ENCODE data around the gene TMEM37.

The TMEM37 gene

DNA sequence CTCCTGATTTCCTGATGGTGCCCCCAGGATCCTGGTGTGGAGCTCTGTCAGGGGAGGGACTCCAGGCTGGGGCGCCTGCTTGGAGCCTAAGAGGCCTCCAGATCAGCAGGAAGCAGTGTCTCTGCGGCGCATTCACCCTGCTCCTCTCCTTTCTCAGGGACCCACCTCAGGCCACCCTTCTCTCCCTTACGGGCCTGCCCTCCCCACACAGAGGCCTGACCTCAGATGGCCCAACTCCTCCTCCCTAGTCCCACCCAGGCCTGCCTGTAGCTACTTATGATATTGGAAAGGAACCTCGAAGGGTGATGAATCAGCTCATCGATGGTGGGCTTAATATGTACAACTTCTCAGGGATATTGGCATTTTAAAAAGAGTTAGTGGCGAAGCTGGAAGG is 10.6 kb downstream of the TMEM37 start:
- no peak overlapping the region for H3K9ac ChIP-seq (ENCODE audit: low read length)
- no peak overlapping the region for H2BK5ac ChIP-seq (ENCODE audit: low read depth, low read length, poor library complexity)
- peaks cover 2% of the 10 kb centered on the region for H3K9me3 ChIP-seq (ENCODE audit: insufficient read depth, low read depth, low read length)
- no peak overlapping the region for H3K18ac ChIP-seq (ENCODE audit: low read length)
- H2AK5ac ChIP-seq (ENCODE audit: low read length), result no peak overlapping the region
- H3K79me1 ChIP-seq (ENCODE audit: low read length), result no peaks in the 10 kb centered on the region
- no peak overlapping the region for H2BK120ac ChIP-seq (ENCODE audit: insufficient read depth, low read length, poor library complexity)
- no peak overlapping the region for H3K4ac ChIP-seq (ENCODE audit: low read depth, low read length)
- no peaks in the 10 kb centered on the region for H3K4me1 ChIP-seq (ENCODE audit: control insufficient read depth in 1 of 2, insufficient read depth in 2 of 2, low read length in 2 of 2)
- no peak overlapping the region for H2BK12ac ChIP-seq (ENCODE audit: low read length)
- H3K27ac ChIP-seq (ENCODE audit: low read depth, low read length), result no peak overlapping the region
- H3K23ac ChIP-seq (ENCODE audit: low read length), result no peak overlapping the region
- no peak overlapping the region for H3K14ac ChIP-seq (ENCODE audit: low read length)
- H3K4me2 ChIP-seq (ENCODE audit: low read length), result no peak overlapping the region
- WGBS (ENCODE audit: extremely low coverage, insufficient coverage, insufficient read length), result no CpG with 5 or more reads among the region's 7 CpGs
- no peak for DNase-seq
- H4K8ac ChIP-seq (ENCODE audit: low read depth, low read length), result no peak overlapping the region
- no peaks in the 10 kb centered on the region for H3K79me2 ChIP-seq (ENCODE audit: control insufficient read depth, insufficient read depth, low read length, poor library complexity)
- H4K12ac ChIP-seq (ENCODE audit: low read depth, low read length), result no peak overlapping the region
- H3K27me3 ChIP-seq (ENCODE audit: insufficient read depth, low read length), result no peaks in the 10 kb centered on the region
- no peak overlapping the region for H2AFZ ChIP-seq (ENCODE audit: insufficient read depth, low read length, poor library complexity)
- no peak overlapping the region for H4K91ac ChIP-seq (ENCODE audit: low read depth, low read length)
- H3K36me3 ChIP-seq (ENCODE audit: control insufficient read depth in 1 of 2, insufficient read depth in 2 of 2, low read length in 2 of 2), result peaks cover 0 to under 1% of the 10 kb centered on the region in 2 experiments
- H3K4me3 ChIP-seq (ENCODE audit: low read depth, low read length), result no peak overlapping the region

DNA sequence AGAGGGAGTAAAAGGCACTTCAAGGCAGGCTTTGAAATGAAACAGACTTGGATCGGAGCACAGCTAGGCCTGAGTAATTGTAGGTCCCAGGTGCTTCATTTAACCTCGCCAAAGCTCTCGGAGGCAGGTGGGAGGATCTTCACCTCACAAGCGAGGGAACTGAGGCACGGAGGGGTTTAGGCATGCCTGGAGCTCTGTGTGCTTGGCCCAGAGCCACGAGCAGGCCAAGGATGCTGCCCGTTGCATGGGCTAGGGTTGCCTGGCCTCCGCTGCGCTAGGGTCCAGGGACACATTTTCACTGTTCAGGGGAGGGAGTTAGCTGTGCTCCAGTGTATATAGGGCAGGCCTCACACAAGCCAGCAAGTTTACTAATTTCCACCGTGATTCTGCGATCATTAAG is 11.2 kb downstream of the TMEM37 start:
- no peak for DNase-seq
- Histone ChIP-seq H3K36me3 (ENCODE audit: control insufficient read depth in 1 of 2, insufficient read depth in 2 of 2, low read length in 2 of 2) (no peaks in the 10 kb centered on the region), H2BK12ac (ENCODE audit: low read length) (no peak overlapping the region), H3K4me1 (ENCODE audit: control insufficient read depth in 1 of 2, insufficient read depth in 2 of 2, low read length in 2 of 2) (no peaks in the 10 kb centered on the region), H4K12ac (ENCODE audit: low read depth, low read length) (no peak overlapping the region), H3K14ac (ENCODE audit: low read length) (no peak overlapping the region), H2AFZ (ENCODE audit: insufficient read depth, low read length, poor library complexity) (no peak overlapping the region), H3K9me3 (ENCODE audit: insufficient read depth, low read depth, low read length) (peaks cover 2% of the 10 kb centered on the region), H4K8ac (ENCODE audit: low read depth, low read length) (no peak overlapping the region), H3K79me2 (ENCODE audit: control insufficient read depth, insufficient read depth, low read length, poor library complexity) (no peaks in the 10 kb centered on the region), H2BK5ac (ENCODE audit: low read depth, low read length, poor library complexity) (no peak overlapping the region), H3K4me2 (ENCODE audit: low read length) (no peak overlapping the region), H3K4ac (ENCODE audit: low read depth, low read length) (no peak overlapping the region), H3K27me3 (ENCODE audit: insufficient read depth, low read length) (no peaks in the 10 kb centered on the region), H3K9ac (ENCODE audit: low read length) (no peak overlapping the region), H3K79me1 (ENCODE audit: low read length) (no peaks in the 10 kb centered on the region), H2BK120ac (ENCODE audit: insufficient read depth, low read length, poor library complexity) (no peak overlapping the region), H4K91ac (ENCODE audit: low read depth, low read length) (no peak overlapping the region), H3K23ac (ENCODE audit: low read length) (no peak overlapping the region), H3K27ac (ENCODE audit: low read depth, low read length) (no peak overlapping the region), H2AK5ac (ENCODE audit: low read length) (no peak overlapping the region), H3K4me3 (ENCODE audit: low read depth, low read length) (no peak overlapping the region), H3K18ac (ENCODE audit: low read length) (no peak overlapping the region)
- WGBS (ENCODE audit: extremely low coverage, insufficient coverage, insufficient read length), result no CpG with 5 or more reads among the region's 11 CpGs

DNA sequence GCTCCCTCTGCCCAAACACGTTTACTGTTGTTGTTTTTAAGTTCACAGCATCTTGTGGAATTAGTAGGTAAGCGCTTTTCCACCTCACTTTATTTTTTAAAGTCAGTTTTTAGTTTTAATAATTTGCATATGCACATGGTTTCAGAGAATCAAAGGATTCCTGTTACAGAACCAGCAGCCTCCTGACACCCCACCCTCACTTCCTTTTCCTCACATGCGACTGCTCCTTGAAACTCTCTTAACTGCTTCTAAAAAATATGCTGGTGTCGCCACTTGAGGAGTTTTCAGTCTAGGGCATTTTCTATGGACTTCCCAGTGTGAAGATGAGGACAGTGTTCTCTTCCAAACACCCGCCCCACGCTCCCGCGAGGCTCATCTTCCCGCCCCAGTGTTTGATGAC is 14.4 kb downstream of the TMEM37 start:
- H3K27me3 ChIP-seq (ENCODE audit: insufficient read depth, low read length), result no peaks in the 10 kb centered on the region
- H4K8ac ChIP-seq (ENCODE audit: low read depth, low read length), result no peak overlapping the region
- no peak overlapping the region for H3K9ac ChIP-seq (ENCODE audit: low read length)
- no peak overlapping the region for H2AFZ ChIP-seq (ENCODE audit: insufficient read depth, low read length, poor library complexity)
- no peaks in the 10 kb centered on the region for H3K79me1 ChIP-seq (ENCODE audit: low read length)
- H3K36me3 ChIP-seq (ENCODE audit: control insufficient read depth in 1 of 2, insufficient read depth in 2 of 2, low read length in 2 of 2), result no peaks in the 10 kb centered on the region
- H3K23ac ChIP-seq (ENCODE audit: low read length), result no peak overlapping the region
- DNase-seq, result no peak
- H4K12ac ChIP-seq (ENCODE audit: low read depth, low read length), result no peak overlapping the region
- no peak overlapping the region for H2AK5ac ChIP-seq (ENCODE audit: low read length)
- H2BK120ac ChIP-seq (ENCODE audit: insufficient read depth, low read length, poor library complexity), result no peak overlapping the region
- no peak overlapping the region for H3K14ac ChIP-seq (ENCODE audit: low read length)
- no peak overlapping the region for H2BK5ac ChIP-seq (ENCODE audit: low read depth, low read length, poor library complexity)
- H3K4me3 ChIP-seq (ENCODE audit: low read depth, low read length), result no peak overlapping the region
- no peak overlapping the region for H2BK12ac ChIP-seq (ENCODE audit: low read length)
- H3K9me3 ChIP-seq (ENCODE audit: insufficient read depth, low read depth, low read length), result peaks cover 2% of the 10 kb centered on the region
- H3K4me2 ChIP-seq (ENCODE audit: low read length), result no peak overlapping the region
- no CpG with 5 or more reads among the region's 9 CpGs for WGBS (ENCODE audit: extremely low coverage, insufficient coverage, insufficient read length)
- no peaks in the 10 kb centered on the region for H3K79me2 ChIP-seq (ENCODE audit: control insufficient read depth, insufficient read depth, low read length, poor library complexity)
- no peak overlapping the region for H4K91ac ChIP-seq (ENCODE audit: low read depth, low read length)
- no peak overlapping the region for H3K27ac ChIP-seq (ENCODE audit: low read depth, low read length)
- no peak overlapping the region for H3K4ac ChIP-seq (ENCODE audit: low read depth, low read length)
- H3K4me1 ChIP-seq (ENCODE audit: control insufficient read depth in 1 of 2, insufficient read depth in 2 of 2, low read length in 2 of 2), result peaks cover 0 to 2% of the 10 kb centered on the region in 2 experiments
- no peak overlapping the region for H3K18ac ChIP-seq (ENCODE audit: low read length)

DNA sequence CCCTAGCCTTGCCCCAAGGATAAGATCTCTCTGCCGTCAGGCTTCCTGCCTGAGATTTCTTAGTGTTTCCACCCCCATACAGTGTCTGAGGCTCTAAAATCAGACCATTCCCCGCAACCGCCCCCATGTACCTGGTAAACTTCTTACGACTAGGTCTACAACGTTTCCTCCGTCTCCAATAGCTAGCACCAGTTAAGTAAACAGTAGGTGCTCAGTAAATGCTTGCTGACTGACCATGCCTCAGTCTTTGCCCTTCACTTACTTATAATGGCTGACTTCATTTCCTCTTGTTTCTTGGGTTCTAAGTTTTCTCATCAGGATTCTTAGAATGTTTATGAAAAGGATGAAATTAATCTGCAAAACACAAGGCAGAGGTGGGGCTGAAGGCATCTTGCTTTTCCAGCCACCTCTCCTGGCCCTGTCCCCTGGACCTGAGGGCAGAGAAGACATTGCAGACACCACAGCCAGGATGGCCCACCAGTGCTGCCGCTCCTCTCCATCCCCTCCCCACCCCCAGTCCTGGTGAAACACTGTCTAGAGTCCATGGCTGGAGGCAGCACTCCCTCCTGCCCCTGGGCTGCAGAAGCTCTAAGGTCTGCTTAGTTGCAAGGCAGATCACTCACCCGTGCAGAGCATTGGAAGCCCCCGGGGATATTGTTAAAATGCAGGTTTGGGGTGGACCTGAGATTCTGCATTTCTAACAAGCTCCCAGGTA is 16.9 kb downstream of the TMEM37 start:
- H3K23ac ChIP-seq (ENCODE audit: low read length), result no peak overlapping the region
- no peak overlapping the region for H2BK12ac ChIP-seq (ENCODE audit: low read length)
- no peak overlapping the region for H2AFZ ChIP-seq (ENCODE audit: insufficient read depth, low read length, poor library complexity)
- no peaks in the 10 kb centered on the region for H3K79me1 ChIP-seq (ENCODE audit: low read length)
- H3K4ac ChIP-seq (ENCODE audit: low read depth, low read length), result no peak overlapping the region
- H3K27ac ChIP-seq (ENCODE audit: low read depth, low read length), result no peak overlapping the region
- WGBS (ENCODE audit: extremely low coverage, insufficient coverage, insufficient read length), result no CpG with 5 or more reads among the region's 9 CpGs
- no peak overlapping the region for H3K4me3 ChIP-seq (ENCODE audit: low read depth, low read length)
- H3K27me3 ChIP-seq (ENCODE audit: insufficient read depth, low read length), result no peaks in the 10 kb centered on the region
- H2BK120ac ChIP-seq (ENCODE audit: insufficient read depth, low read length, poor library complexity), result no peak overlapping the region
- H3K4me1 ChIP-seq (ENCODE audit: control insufficient read depth in 1 of 2, insufficient read depth in 2 of 2, low read length in 2 of 2), result peaks cover 0 to 2% of the 10 kb centered on the region in 2 experiments
- no peaks in the 10 kb centered on the region for H3K36me3 ChIP-seq (ENCODE audit: control insufficient read depth in 1 of 2, insufficient read depth in 2 of 2, low read length in 2 of 2)
- no peak overlapping the region for H4K12ac ChIP-seq (ENCODE audit: low read depth, low read length)
- peaks cover 2% of the 10 kb centered on the region for H3K9me3 ChIP-seq (ENCODE audit: insufficient read depth, low read depth, low read length)
- H4K91ac ChIP-seq (ENCODE audit: low read depth, low read length), result no peak overlapping the region
- H3K9ac ChIP-seq (ENCODE audit: low read length), result no peak overlapping the region
- H3K14ac ChIP-seq (ENCODE audit: low read length), result no peak overlapping the region
- H2BK5ac ChIP-seq (ENCODE audit: low read depth, low read length, poor library complexity), result no peak overlapping the region
- H3K79me2 ChIP-seq (ENCODE audit: control insufficient read depth, insufficient read depth, low read length, poor library complexity), result no peaks in the 10 kb centered on the region
- H4K8ac ChIP-seq (ENCODE audit: low read depth, low read length), result no peak overlapping the region
- H3K4me2 ChIP-seq (ENCODE audit: low read length), result no peak overlapping the region
- no peak overlapping the region for H3K18ac ChIP-seq (ENCODE audit: low read length)
- no peak overlapping the region for H2AK5ac ChIP-seq (ENCODE audit: low read length)
- no peak for DNase-seq

Measured in trophoblast cell (in vitro differentiated cells and primary cell).